Breast epithelium (tissue), 3 donors: ENCODE data around the gene ZNF329.

Experiments
- POLR2AphosphoS5 ChIP-seq, 3 donors: sonication (generic); formaldehyde crosslinking; IDR thresholded peaks; one replicate each; pipeline ENCODE4 v1.6.1; 2017; ENCODE audit warnings: antibody characterized with exemption in 3 of 3
- TF ChIP-seq, protein P1 (sequence below), 3 donors: fragments of 450-650 bp; IDR thresholded peaks; one replicate each; pipeline ENCODE4 v1.5.1; 2016 to 2017; ENCODE audit warnings: antibody characterized with exemption in 3 of 3, mild to moderate bottlenecking in 3 of 3, moderate library complexity in 3 of 3

DNA sequence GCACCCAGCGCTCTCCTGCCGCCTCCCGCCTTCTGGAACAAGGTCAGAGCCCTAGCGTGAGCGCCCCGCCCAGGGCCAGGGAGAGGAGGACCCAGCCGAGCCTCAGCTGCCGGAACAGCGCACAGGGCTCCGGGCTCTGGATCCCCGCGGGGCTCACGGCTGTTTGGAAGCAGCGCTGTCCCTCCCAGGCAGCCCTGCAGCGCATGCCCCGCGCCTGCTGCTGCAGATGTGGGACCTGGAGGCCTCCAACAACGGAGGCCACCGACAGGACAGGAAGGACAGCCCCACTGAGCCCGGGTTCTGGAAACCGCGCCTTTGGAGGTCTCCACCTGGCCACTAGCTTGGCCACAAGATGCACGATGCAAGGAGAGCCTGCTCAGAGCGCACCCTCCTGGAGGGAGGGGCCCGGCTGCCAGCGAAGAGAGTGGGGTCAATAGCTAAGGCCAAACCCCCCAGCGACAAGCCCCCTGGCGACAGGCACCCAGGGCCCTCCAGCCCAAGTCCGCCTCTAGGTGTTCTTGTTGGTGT, 65.2 kb downstream of the ZNF329 start:
- TF ChIP-seq, protein P1, sequence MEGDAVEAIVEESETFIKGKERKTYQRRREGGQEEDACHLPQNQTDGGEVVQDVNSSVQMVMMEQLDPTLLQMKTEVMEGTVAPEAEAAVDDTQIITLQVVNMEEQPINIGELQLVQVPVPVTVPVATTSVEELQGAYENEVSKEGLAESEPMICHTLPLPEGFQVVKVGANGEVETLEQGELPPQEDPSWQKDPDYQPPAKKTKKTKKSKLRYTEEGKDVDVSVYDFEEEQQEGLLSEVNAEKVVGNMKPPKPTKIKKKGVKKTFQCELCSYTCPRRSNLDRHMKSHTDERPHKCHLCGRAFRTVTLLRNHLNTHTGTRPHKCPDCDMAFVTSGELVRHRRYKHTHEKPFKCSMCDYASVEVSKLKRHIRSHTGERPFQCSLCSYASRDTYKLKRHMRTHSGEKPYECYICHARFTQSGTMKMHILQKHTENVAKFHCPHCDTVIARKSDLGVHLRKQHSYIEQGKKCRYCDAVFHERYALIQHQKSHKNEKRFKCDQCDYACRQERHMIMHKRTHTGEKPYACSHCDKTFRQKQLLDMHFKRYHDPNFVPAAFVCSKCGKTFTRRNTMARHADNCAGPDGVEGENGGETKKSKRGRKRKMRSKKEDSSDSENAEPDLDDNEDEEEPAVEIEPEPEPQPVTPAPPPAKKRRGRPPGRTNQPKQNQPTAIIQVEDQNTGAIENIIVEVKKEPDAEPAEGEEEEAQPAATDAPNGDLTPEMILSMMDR (IDR thresholded peaks at IDR 0.05) = no peak
- no peak for TF ChIP-seq POLR2AphosphoS5 (IDR thresholded peaks at IDR 0.05)
